Measurements from ENCODE around the gene SLC6A11.

Gene SLC6A11

DNA sequence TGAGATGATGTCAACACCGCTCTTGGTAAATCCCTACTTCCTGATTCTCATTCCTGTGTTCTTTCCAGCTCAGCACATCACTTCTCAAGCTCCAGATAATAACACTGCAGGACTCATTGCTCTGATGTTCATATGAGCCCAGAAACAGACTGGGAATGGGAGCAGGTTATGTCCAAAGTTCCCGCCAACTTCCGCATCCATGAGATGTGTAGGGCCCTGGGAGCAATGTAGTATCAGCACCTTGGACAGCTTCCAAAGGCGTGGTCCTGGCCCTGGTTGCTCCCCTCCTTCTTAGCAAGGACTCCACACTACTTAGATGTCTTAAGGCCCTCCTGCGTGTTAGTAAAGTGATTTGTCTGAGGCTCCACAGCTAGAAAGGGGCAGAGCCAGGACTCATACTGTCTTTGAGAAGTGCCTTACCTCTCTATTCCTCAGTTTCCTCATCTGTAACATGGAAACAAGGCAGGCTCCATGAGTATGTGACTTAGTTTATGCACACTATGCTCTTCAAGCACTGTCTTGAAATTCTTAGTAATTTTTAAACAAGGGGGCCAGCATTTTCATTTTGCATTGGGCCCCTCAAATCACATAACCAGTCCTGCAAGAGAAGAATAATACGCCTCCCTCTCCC, 148.6 kb downstream of the SLC6A11 start:
- Histone ChIP-seq H3K4me1 (ENCODE audit: insufficient read depth, low read length, severe bottlenecking) (no peaks in the 10 kb centered on the region), H3K27me3 (ENCODE audit: insufficient read depth, low read length) (no peaks in the 10 kb centered on the region), H2AFZ (ENCODE audit: low read length) (no peak overlapping the region), H3K36me3 (ENCODE audit: insufficient read depth, low read length) (no peaks in the 10 kb centered on the region), H3K9ac (ENCODE audit: low read length) (no peak overlapping the region), H4K20me1 (ENCODE audit: insufficient read depth, low read length) (no peaks in the 10 kb centered on the region), H3K27ac (ENCODE audit: low read depth, low read length, poor library complexity, severe bottlenecking) (no peak overlapping the region), H3K4me3 (ENCODE audit: low read depth, low read length, poor library complexity, severe bottlenecking) (no peak overlapping the region), H3K9me3 (ENCODE audit: low read length) (no peaks in the 10 kb centered on the region), H3K79me2 (ENCODE audit: insufficient read depth, low read length) (no peaks in the 10 kb centered on the region), H3K4me2 (ENCODE audit: low read length) (no peak overlapping the region), H3F3A (ENCODE audit: insufficient read depth, low read length) (no peaks in the 10 kb centered on the region), H3K9me2 (ENCODE audit: low read depth, low read length) (no peaks in the 10 kb centered on the region)
- TF ChIP-seq, protein P1, sequence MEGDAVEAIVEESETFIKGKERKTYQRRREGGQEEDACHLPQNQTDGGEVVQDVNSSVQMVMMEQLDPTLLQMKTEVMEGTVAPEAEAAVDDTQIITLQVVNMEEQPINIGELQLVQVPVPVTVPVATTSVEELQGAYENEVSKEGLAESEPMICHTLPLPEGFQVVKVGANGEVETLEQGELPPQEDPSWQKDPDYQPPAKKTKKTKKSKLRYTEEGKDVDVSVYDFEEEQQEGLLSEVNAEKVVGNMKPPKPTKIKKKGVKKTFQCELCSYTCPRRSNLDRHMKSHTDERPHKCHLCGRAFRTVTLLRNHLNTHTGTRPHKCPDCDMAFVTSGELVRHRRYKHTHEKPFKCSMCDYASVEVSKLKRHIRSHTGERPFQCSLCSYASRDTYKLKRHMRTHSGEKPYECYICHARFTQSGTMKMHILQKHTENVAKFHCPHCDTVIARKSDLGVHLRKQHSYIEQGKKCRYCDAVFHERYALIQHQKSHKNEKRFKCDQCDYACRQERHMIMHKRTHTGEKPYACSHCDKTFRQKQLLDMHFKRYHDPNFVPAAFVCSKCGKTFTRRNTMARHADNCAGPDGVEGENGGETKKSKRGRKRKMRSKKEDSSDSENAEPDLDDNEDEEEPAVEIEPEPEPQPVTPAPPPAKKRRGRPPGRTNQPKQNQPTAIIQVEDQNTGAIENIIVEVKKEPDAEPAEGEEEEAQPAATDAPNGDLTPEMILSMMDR (IDR thresholded peaks at IDR 0.05; ENCODE audit: low read length) = no peak
- TF ChIP-seq EZH2 (IDR thresholded peaks at IDR 0.05; ENCODE audit: borderline replicate concordance, low read length) = no peak

DNA sequence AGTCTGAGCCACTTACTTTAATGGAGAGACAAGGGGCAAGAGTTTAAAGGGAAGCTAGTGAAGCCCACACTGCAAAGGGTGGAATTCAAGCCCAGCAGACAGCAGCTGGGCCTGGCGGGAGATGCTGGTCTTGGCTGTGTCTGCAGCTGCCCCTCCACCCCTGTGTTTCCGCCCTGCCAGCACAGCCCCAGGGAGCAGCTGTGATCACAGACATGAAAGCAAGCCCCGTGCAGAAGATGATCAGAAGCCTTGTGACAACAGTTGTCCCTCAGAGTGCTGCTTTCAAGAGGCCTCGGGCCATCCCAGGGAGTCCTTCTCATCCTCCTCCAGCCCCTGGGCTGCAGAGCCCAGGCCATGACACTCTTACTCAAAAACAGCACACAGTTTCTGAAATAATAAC, 152.4 kb downstream of the SLC6A11 start:
- Histone ChIP-seq H3K27me3 (ENCODE audit: insufficient read depth, low read length) (no peaks in the 10 kb centered on the region), H3K4me1 (ENCODE audit: insufficient read depth, low read length, severe bottlenecking) (no peaks in the 10 kb centered on the region), H3K4me3 (ENCODE audit: low read depth, low read length, poor library complexity, severe bottlenecking) (no peak overlapping the region), H2AFZ (ENCODE audit: low read length) (no peak overlapping the region), H3K4me2 (ENCODE audit: low read length) (no peak overlapping the region), H3K27ac (ENCODE audit: low read depth, low read length, poor library complexity, severe bottlenecking) (no peak overlapping the region), H3K9me3 (ENCODE audit: low read length) (no peaks in the 10 kb centered on the region), H3K79me2 (ENCODE audit: insufficient read depth, low read length) (no peaks in the 10 kb centered on the region), H3K36me3 (ENCODE audit: insufficient read depth, low read length) (no peaks in the 10 kb centered on the region), H3F3A (ENCODE audit: insufficient read depth, low read length) (no peaks in the 10 kb centered on the region), H4K20me1 (ENCODE audit: insufficient read depth, low read length) (no peaks in the 10 kb centered on the region), H3K9me2 (ENCODE audit: low read depth, low read length) (no peaks in the 10 kb centered on the region), H3K9ac (ENCODE audit: low read length) (no peak overlapping the region)
- no peak for TF ChIP-seq EZH2 (IDR thresholded peaks at IDR 0.05; ENCODE audit: borderline replicate concordance, low read length)
- TF ChIP-seq, protein P1 (IDR thresholded peaks at IDR 0.05; ENCODE audit: low read length) = no peak

- H3K4me2 ChIP-seq (ENCODE audit: low read length) = no peak overlapping the region
- no peaks in the 10 kb centered on the region for H3K36me3 ChIP-seq (ENCODE audit: insufficient read depth, low read length)
- no peaks in the 10 kb centered on the region for H3K4me1 ChIP-seq (ENCODE audit: insufficient read depth, low read length, severe bottlenecking)
- H3K9me3 ChIP-seq (ENCODE audit: low read length) = no peaks in the 10 kb centered on the region
- H3K27me3 ChIP-seq (ENCODE audit: insufficient read depth, low read length) = no peaks in the 10 kb centered on the region
- H3K9me2 ChIP-seq (ENCODE audit: low read depth, low read length) = no peaks in the 10 kb centered on the region
- no peaks in the 10 kb centered on the region for H3F3A ChIP-seq (ENCODE audit: insufficient read depth, low read length)
- no peak overlapping the region for H2AFZ ChIP-seq (ENCODE audit: low read length)
- H3K9ac ChIP-seq (ENCODE audit: low read length) = no peak overlapping the region
- H3K4me3 ChIP-seq (ENCODE audit: low read depth, low read length, poor library complexity, severe bottlenecking) = no peak overlapping the region
- TF ChIP-seq, protein P1 (IDR thresholded peaks at IDR 0.05; ENCODE audit: low read length) = no peak
- no peak for TF ChIP-seq EZH2 (IDR thresholded peaks at IDR 0.05; ENCODE audit: borderline replicate concordance, low read length)
- H4K20me1 ChIP-seq (ENCODE audit: insufficient read depth, low read length) = no peaks in the 10 kb centered on the region
- no peaks in the 10 kb centered on the region for H3K79me2 ChIP-seq (ENCODE audit: insufficient read depth, low read length)
- no peak overlapping the region for H3K27ac ChIP-seq (ENCODE audit: low read depth, low read length, poor library complexity, severe bottlenecking)
Measured at GRCh38 chr3:10970306-10970960, 154.4 kb downstream of the SLC6A11 start.
